Fibroblast of villous mesenchyme (primary cell): ENCODE measurements around the gene GCDH. TPM values are rescaled to one million over a fixed set of nuclear protein-coding genes. Genes with fewer than 3 reads are reported as not detected.

Source experiments
- DNase-seq: peaks from one replicate; pipeline ENCODE4 v3.0.0-alpha.2; 2010; ENCODE audit warnings: low read depth
- H3K4me3 ChIP-seq: 2 replicates; pipeline ENCODE4 v1.5.1; 2011; ENCODE audit warnings: low read depth, mild to moderate bottlenecking, low read length
- small RNA-seq: library from RNA; depleted of rRNA; stranded (forward); fragments of <200 nt; gene quantifications from one replicate; pipeline ENCODE3, GENCODE V24; 2012
- total RNA-seq: library from RNA; depleted of rRNA; stranded (reverse); fragments of >200 nt; gene quantifications from 2 replicates; pipeline ENCODE4 v1.2.3, GENCODE V29; 2012
- TF ChIP-seq, protein P1 (sequence below): IDR thresholded peaks from 2 replicates; pipeline ENCODE4 v1.5.1; 2012; ENCODE audit warnings: low read depth, mild to moderate bottlenecking, low read length; ENCODE audit not compliant: insufficient read depth

Gene GCDH
- total RNA-seq, 1 donor = 17.3 TPM

DNA sequence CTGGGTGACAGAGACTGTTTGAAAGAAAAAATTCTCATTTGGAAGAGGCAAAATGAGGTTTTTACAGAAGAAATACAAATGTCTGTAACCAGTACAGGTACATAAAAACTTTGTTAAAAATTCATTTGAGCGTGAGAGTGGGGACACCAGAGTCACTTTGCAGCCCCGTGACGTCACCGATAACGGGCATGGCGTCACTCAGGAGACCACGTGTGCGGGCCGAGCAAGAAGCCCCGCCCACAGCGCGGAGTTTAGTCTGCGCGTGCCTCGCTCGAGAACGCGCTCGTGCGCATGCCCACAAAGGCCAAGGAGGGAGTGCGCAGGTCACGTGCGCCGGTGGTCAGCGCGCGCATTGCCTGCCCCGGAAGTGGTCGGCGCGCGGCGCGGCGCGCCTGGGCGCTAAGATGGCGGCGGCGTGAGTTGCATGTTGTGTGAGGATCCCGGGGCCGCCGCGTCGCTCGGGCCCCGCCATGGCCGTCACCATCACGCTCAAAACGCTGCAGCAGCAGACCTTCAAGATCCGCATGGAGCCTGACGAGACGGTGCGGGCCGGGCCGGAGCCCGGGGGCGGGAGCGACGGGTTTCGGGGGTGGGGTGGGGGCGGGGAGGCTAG, 54.6 kb downstream of the GCDH start, which contains the start of gene RAD23A:
Gene RAD23A (plus strand): TSS at position 384 of the 613 bp plus-strand sequence. CDS start 87 bp downstream, at position 471.
- TF ChIP-seq, protein P1, sequence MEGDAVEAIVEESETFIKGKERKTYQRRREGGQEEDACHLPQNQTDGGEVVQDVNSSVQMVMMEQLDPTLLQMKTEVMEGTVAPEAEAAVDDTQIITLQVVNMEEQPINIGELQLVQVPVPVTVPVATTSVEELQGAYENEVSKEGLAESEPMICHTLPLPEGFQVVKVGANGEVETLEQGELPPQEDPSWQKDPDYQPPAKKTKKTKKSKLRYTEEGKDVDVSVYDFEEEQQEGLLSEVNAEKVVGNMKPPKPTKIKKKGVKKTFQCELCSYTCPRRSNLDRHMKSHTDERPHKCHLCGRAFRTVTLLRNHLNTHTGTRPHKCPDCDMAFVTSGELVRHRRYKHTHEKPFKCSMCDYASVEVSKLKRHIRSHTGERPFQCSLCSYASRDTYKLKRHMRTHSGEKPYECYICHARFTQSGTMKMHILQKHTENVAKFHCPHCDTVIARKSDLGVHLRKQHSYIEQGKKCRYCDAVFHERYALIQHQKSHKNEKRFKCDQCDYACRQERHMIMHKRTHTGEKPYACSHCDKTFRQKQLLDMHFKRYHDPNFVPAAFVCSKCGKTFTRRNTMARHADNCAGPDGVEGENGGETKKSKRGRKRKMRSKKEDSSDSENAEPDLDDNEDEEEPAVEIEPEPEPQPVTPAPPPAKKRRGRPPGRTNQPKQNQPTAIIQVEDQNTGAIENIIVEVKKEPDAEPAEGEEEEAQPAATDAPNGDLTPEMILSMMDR = no peak
- H3K4me3 ChIP-seq = peak within 1 kb of the TSS; percentile 72
- DNase-seq = peak; percentile 99

DNA sequence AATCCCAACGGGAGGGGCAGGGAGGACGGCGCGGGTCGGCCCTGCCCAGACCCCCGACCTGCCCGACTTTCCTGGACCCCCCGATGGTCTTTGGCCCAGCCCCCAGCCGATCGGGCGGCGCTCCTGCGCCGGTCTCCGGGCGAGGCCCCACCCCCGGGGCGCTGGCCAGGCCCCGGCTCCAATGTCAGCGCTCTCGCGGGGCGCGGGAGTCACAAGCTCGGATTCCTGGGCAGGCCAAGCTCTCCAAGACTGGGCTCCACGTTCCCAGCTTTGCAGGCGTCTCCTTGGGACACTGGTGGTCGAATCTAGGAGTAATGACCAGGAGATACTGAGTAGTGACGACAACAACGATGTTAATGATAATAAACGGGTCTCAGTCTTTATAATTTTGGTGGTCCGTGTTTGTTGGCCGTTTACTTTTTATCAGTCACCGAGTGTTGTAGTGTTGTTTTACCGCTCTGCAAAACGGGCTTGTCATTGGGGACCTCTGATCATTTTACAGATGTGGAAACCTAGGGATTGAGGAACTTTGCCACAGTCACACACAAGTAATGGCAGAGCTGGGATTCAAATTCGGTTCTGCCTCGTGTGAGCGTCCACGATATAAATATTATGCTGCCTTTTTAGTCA, 55.2 kb downstream of the GCDH start:
- DNase-seq = peak; percentile 85
- H3K4me3 ChIP-seq = peak overlapping the region; percentile 72
- TF ChIP-seq, protein P1 = no peak

DNA sequence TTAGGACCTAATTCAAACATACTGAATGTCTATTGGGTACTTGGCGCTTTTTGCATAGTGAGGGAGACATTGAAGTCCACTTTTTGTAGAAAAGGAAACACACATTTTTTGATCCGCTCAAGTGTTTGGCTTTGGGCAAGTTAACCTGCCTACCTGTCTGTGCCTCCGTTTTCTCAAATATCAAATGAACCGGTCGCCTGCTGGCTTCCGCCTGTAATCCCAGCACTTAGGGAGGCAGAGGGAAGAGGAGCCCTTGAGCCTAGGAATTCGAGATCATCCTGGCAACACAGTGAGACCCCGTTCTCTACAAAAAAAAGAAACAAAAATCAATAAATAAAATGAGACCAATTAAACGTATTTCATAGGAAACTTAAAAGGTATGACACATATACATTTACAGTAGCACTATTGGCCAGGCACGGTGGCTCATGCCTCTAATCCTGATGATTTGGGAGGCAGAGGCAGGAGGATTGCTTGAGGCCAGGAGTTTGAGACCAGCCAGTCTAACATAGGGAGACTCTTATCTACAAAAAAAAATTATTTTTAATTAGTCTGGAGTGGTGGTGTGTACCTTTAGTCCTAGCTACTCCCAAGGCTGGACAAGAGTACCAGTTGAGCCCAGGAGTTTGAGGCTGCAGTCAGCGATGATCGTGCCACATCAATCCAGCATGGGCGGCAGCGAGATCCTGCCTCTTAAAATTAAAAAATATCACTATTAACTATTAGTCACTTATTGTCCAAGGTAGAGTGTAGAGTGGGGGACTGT, 56.0 kb downstream of the GCDH start:
- H3K4me3 ChIP-seq = peak overlapping the region; percentile 72
- no peak for DNase-seq
- TF ChIP-seq, protein P1 = no peak

DNA sequence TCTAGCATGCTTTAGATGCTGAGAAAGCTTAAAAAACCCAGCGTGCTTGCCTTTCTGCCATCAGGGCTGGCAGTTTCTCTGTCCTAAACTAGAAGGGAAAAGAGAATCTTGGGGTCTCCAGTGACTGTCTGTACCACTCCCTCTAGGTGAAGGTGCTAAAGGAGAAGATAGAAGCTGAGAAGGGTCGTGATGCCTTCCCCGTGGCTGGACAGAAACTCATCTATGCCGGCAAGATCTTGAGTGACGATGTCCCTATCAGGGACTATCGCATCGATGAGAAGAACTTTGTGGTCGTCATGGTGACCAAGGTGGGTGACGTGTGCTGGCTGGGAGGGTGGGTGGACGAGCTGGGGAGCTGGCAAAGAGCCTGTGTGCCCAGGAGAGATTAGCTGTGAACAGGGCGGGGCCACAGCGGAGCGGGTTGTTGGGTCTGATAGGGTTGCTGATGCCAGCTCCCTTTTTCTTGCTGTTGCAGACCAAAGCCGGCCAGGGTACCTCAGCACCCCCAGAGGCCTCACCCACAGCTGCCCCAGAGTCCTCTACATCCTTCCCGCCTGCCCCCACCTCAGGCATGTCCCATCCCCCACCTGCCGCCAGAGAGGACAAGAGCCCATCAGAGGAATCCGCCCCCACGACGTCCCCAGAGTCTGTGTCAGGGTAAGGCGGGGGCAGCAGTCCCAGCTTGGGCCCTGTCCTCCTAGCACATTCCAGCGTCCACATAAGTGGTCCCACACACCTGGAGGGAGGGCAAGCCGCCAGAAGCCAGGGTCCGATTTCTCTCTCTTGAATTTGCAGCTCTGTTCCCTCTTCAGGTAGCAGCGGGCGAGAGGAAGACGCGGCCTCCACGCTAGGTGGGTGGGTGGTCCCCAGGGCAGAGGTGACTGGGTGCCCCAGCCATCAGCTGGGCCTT, 57.0 kb downstream of the GCDH start:
- TF ChIP-seq, protein P1 = no peak
- no peak for DNase-seq

DNA sequence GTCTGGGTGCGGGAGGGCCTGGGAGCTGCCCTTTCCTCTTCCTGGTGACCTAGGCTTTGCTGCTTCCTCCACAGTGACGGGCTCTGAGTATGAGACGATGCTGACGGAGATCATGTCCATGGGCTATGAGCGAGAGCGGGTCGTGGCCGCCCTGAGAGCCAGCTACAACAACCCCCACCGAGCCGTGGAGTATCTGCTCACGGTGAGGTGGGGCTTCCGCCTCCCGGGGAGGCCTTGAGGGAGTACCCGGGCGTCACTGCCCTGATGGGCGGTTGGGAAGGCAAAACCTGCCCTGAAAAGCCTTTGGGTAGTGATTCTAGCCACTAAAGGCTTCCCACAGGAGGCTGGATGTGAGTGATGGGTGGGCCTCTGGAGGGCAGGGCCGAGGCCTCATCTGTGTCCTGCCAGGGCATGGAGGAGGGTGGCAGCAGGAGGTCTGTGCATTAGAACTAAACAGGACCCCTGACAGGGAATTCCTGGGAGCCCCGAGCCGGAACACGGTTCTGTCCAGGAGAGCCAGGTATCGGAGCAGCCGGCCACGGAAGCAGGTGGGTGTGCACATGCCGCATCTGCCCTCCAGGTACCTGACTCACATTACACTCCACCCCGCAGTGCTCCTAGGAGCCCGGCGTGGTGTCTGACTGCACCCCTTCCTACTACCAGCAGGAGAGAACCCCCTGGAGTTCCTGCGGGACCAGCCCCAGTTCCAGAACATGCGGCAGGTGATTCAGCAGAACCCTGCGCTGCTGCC, 57.8 kb downstream of the GCDH start:
- TF ChIP-seq, protein P1 = no peak
- DNase-seq = no peak

More for the DNA sequence above, 57.0 kb downstream of the GCDH start:
- H3K4me3 ChIP-seq = no peak overlapping the region

More for the DNA sequence above, 57.8 kb downstream of the GCDH start:
- H3K4me3 ChIP-seq = no peak overlapping the region

Small RNAs within 50 kb of the gene (small RNA-seq; reads per million reads assigned to genes)
- gene MIR5695 = 1.1 reads per million, percentile 19 among the genes with 10 or more reads in this experiment
- gene MIR6515 = 0.66 reads per million
- not detected for gene MIR6794

Other genes with a start within 250 kb of the GCDH start
- 22.9 and 25.8 TPM in 2 replicates for gene MAN2B1, start 224.4 kb upstream of the GCDH start, total RNA-seq
- gene WDR83, start 224.4 kb upstream of the GCDH start, total RNA-seq = 6.8 and 7.3 TPM in 2 replicates
- gene DHPS, start 209.3 kb upstream of the GCDH start, total RNA-seq = 45.7 and 50.1 TPM in 2 replicates
- gene GNG14, start 203.2 kb upstream of the GCDH start, total RNA-seq = not detected in 2 replicates
- gene FBXW9, start 194.5 kb upstream of the GCDH start, total RNA-seq = 7.3 and 15.1 TPM in 2 replicates
- gene TNPO2, start 167.2 kb upstream of the GCDH start, total RNA-seq = 36.7 and 53.1 TPM in 2 replicates
- gene TRIR, start 156.5 kb upstream of the GCDH start, total RNA-seq = 127 and 153 TPM in 2 replicates
- gene GET3, start 153.7 kb upstream of the GCDH start, total RNA-seq = 79.2 and 82.5 TPM in 2 replicates
- gene BEST2, start 139.4 kb upstream of the GCDH start, total RNA-seq = not detected in 2 replicates
- 12.2 and 15.1 TPM in 2 replicates for gene HOOK2, start 115.6 kb upstream of the GCDH start, total RNA-seq
- gene JUNB, start 99.7 kb upstream of the GCDH start, total RNA-seq = 88.1 and 107 TPM in 2 replicates
- gene PRDX2, start 89.4 kb upstream of the GCDH start, total RNA-seq = 222 and 230 TPM in 2 replicates
- gene THSD8, start 89.1 kb upstream of the GCDH start, total RNA-seq = not detected in 2 replicates
- gene RNASEH2A, start 84.6 kb upstream of the GCDH start, total RNA-seq = 20.0 and 22.9 TPM in 2 replicates
- not detected in 2 replicates for gene RTBDN, start 56.6 kb upstream of the GCDH start, total RNA-seq
- under 0.01 TPM in 2 replicates for gene MAST1, start 52.6 kb upstream of the GCDH start, total RNA-seq
- gene DNASE2, start 9.7 kb upstream of the GCDH start, total RNA-seq = 14.7 and 18.7 TPM in 2 replicates
- gene KLF1, start 4.0 kb upstream of the GCDH start, total RNA-seq = not detected in 2 replicates
- under 0.01 TPM in 2 replicates for gene SYCE2, start 28.1 kb downstream of the GCDH start, total RNA-seq
- 65.2 and 70.2 TPM in 2 replicates for gene FARSA, start 42.6 kb downstream of the GCDH start, total RNA-seq
- gene CALR, start 47.4 kb downstream of the GCDH start, total RNA-seq = 2,107 and 2,588 TPM in 2 replicates
- gene RAD23A, start 54.7 kb downstream of the GCDH start, total RNA-seq = 91.1 and 92.8 TPM in 2 replicates
- gene GADD45GIP1, start 66.1 kb downstream of the GCDH start, total RNA-seq = 18.6 and 24.8 TPM in 2 replicates
- not detected in 2 replicates for gene DAND5, start 78.4 kb downstream of the GCDH start, total RNA-seq
- 29.6 and 30.2 TPM in 2 replicates for gene NFIX, start 104.3 kb downstream of the GCDH start, total RNA-seq
- 2.6 and 3.9 TPM in 2 replicates for gene LYL1, start 211.7 kb downstream of the GCDH start, total RNA-seq
- 25.4 and 25.9 TPM in 2 replicates for gene TRMT1, start 225.6 kb downstream of the GCDH start, total RNA-seq
- gene NACC1, start 227.1 kb downstream of the GCDH start, total RNA-seq = 95.0 and 104 TPM in 2 replicates